IgD-negative memory B cell (primary cell): Measurements from ENCODE around the gene OR52B4. TPM values are rescaled to one million over a fixed set of nuclear protein-coding genes. Genes with fewer than 3 reads are reported as not detected.
A peak's percentile ranks its signal among the peaks of the same experiment; 100 is the strongest.
"Not testable (repeated sequence)": the region's sequence is repeated elsewhere in the genome, so short reads cannot be mapped to it uniquely, and the experiment has no call there.

Source experiments
- H3K27ac Mint-ChIP-seq, 3 donors: one replicate each; pipeline ENCODE4 v1.8.0; 2020 to 2022; ENCODE audit warnings: mild to moderate bottlenecking in 3 of 3, mixed read lengths in 3 of 3, moderate library complexity in 1 of 3
- H3K27me3 Mint-ChIP-seq: one replicate; pipeline ENCODE4 v1.8.0; 2021; ENCODE audit warnings: mixed read lengths
- H3K36me3 Mint-ChIP-seq: one replicate; pipeline ENCODE4 v1.8.0; 2020; ENCODE audit warnings: mild to moderate bottlenecking, mixed read lengths
- H3K4me1 Mint-ChIP-seq, 3 donors: one replicate each; pipeline ENCODE4 v1.8.0; 2020 to 2022; ENCODE audit warnings: mixed read lengths in 3 of 3, mild to moderate bottlenecking in 1 of 3
- H3K4me3 Mint-ChIP-seq, 4 donors: one replicate each; pipeline ENCODE4 v1.8.0; 2020 to 2022; ENCODE audit warnings: mild to moderate bottlenecking in 4 of 4, mixed read lengths in 4 of 4, moderate library complexity in 3 of 4
- H3K9me3 Mint-ChIP-seq, 3 donors: one replicate each; pipeline ENCODE4 v1.8.0; 2020 to 2021; ENCODE audit warnings: mixed read lengths in 3 of 3, mild to moderate bottlenecking in 1 of 3
- polyA plus RNA-seq: library from polyadenylated mRNA; unstranded; fragments of 300-500 nt; fragmentation: Illumina TruSeq; gene quantifications from one replicate; pipeline ENCODE4 v1.2.3, GENCODE V29; 2021

Gene OR52B4
- not detected for polyA plus RNA-seq

- no peak within 1 kb of the TSS for H3K4me3 Mint-ChIP-seq
Observed at GRCh38 chr11:4368286-4368685, at the start of gene OR52B4. OR52B4 (minus strand) TSS chr11:4368386; CDS start chr11:4368295, 91 bp downstream.

GRCh38 chr11:4416816-4417215 is 48.6 kb upstream of the OR52B4 start:
- H3K27me3 Mint-ChIP-seq, result peaks cover 4% of the 10 kb centered on the region
- no peaks in the 10 kb centered on the region for H3K36me3 Mint-ChIP-seq
- H3K4me1 Mint-ChIP-seq, result no peaks in the 10 kb centered on the region
- H3K4me3 Mint-ChIP-seq, result no peak overlapping the region
- H3K9me3 Mint-ChIP-seq, result peaks cover 0 to 2% (median 0%) of the 10 kb centered on the region in 3 donors
- H3K27ac Mint-ChIP-seq, result no peak overlapping the region

More at GRCh38 chr11:4368286-4368685, at the start of gene OR52B4:
- Mint-ChIP-seq H3K9me3 (peaks cover 0 to 2% (median 2%) of the 10 kb centered on the region in 3 donors), H3K4me1 (no peaks in the 10 kb centered on the region), H3K36me3 (peaks cover 4% of the 10 kb centered on the region), H3K27me3 (peaks cover 1% of the 10 kb centered on the region), H3K27ac (no peak within 1 kb of the TSS)

- no peaks in the 10 kb centered on the region for H3K4me1 Mint-ChIP-seq
- H3K4me3 Mint-ChIP-seq, result no peak overlapping the region
- H3K9me3 Mint-ChIP-seq, result peaks cover 0 to 2% (median 0%) of the 10 kb centered on the region in 3 donors
- H3K27me3 Mint-ChIP-seq, result peaks cover 4% of the 10 kb centered on the region
- H3K36me3 Mint-ChIP-seq, result no peaks in the 10 kb centered on the region
- H3K27ac Mint-ChIP-seq, result no peak overlapping the region
Observed at GRCh38 chr11:4416306-4416705, 48.1 kb upstream of the OR52B4 start.

- not testable (repeated sequence) for H3K36me3 Mint-ChIP-seq, H3K4me1 Mint-ChIP-seq, H3K9me3 Mint-ChIP-seq, H3K4me3 Mint-ChIP-seq, H3K27ac Mint-ChIP-seq
- H3K27me3 Mint-ChIP-seq, result peaks cover 10% of the 10 kb centered on the region
Observed at GRCh38 chr11:4406206-4406605, 38.0 kb upstream of the OR52B4 start.

GRCh38 chr11:4393858-4394223 is 25.7 kb upstream of the OR52B4 start:
- H3K9me3 Mint-ChIP-seq, result peaks cover 0 to 3% (median 1%) of the 10 kb centered on the region in 3 donors
- peak overlapping the region; percentile 85 to 96 (median 94) for H3K4me3 Mint-ChIP-seq
- H3K27ac Mint-ChIP-seq, result peak overlapping the region in 2 of 3 donors; percentile 6 to 95
- peaks cover 8% of the 10 kb centered on the region for H3K27me3 Mint-ChIP-seq
- peaks cover 5% of the 10 kb centered on the region for H3K36me3 Mint-ChIP-seq
- H3K4me1 Mint-ChIP-seq, result peaks cover 20 to 32% (median 32%) of the 10 kb centered on the region in 3 donors

GRCh38 chr11:4393209-4393857 is 25.1 kb upstream of the OR52B4 start, which contains the start of gene TRIM21:
TRIM21 (minus strand) TSS chr11:4393702; CDS start chr11:4390409, 3,293 bp downstream.
- H3K4me1 Mint-ChIP-seq, result peaks cover 20 to 32% (median 32%) of the 10 kb centered on the region in 3 donors
- H3K9me3 Mint-ChIP-seq, result peaks cover 0 to 2% (median 0%) of the 10 kb centered on the region in 3 donors
- peaks cover 5% of the 10 kb centered on the region for H3K36me3 Mint-ChIP-seq
- peak within 1 kb of the TSS; percentile 85 to 96 (median 94) for H3K4me3 Mint-ChIP-seq
- H3K27ac Mint-ChIP-seq, result peak within 1 kb of the TSS; percentile 31 to 96 (median 95)
- peaks cover 5% of the 10 kb centered on the region for H3K27me3 Mint-ChIP-seq

GRCh38 chr11:4388221-4388620 is 20.0 kb upstream of the OR52B4 start:
- peak overlapping the region in 1 of 3 donors; percentile 54 for H3K27ac Mint-ChIP-seq
- peaks cover 11 to 29% (median 20%) of the 10 kb centered on the region in 3 donors for H3K4me1 Mint-ChIP-seq
- H3K27me3 Mint-ChIP-seq, result no peaks in the 10 kb centered on the region
- no peaks in the 10 kb centered on the region for H3K9me3 Mint-ChIP-seq
- peaks cover 19% of the 10 kb centered on the region for H3K36me3 Mint-ChIP-seq
- peak overlapping the region in 1 of 4 donors; percentile 67 for H3K4me3 Mint-ChIP-seq

GRCh38 chr11:4385978-4386740 is 18.0 kb upstream of the OR52B4 start:
- Mint-ChIP-seq H3K36me3 (peaks cover 20% of the 10 kb centered on the region), H3K27ac (no peak overlapping the region), H3K4me1 (peaks cover 0 to 11% (median 7%) of the 10 kb centered on the region in 3 donors)

GRCh38 chr11:4381901-4382300 is 13.7 kb upstream of the OR52B4 start:
- no peaks in the 10 kb centered on the region for H3K9me3 Mint-ChIP-seq

More at GRCh38 chr11:4385978-4386740, 18.0 kb upstream of the OR52B4 start:
- Mint-ChIP-seq H3K4me3 (no peak overlapping the region), H3K9me3 (no peaks in the 10 kb centered on the region), H3K27me3 (no peaks in the 10 kb centered on the region)

GRCh38 chr11:4375431-4376140 is 7.4 kb upstream of the OR52B4 start:
- Mint-ChIP-seq H3K4me1 (no peaks in the 10 kb centered on the region), H3K27ac (no peak overlapping the region), H3K36me3 (peaks cover 2% of the 10 kb centered on the region), H3K9me3 (no peaks in the 10 kb centered on the region), H3K27me3 (peaks cover 3% of the 10 kb centered on the region), H3K4me3 (no peak overlapping the region)

More at GRCh38 chr11:4381901-4382300, 13.7 kb upstream of the OR52B4 start:
- H3K36me3 Mint-ChIP-seq, result peaks cover 13% of the 10 kb centered on the region
- H3K4me3 Mint-ChIP-seq, result no peak overlapping the region
- no peak overlapping the region for H3K27ac Mint-ChIP-seq
- H3K27me3 Mint-ChIP-seq, result no peaks in the 10 kb centered on the region
- H3K4me1 Mint-ChIP-seq, result peaks cover 0 to 2% (median 0%) of the 10 kb centered on the region in 3 donors

- Mint-ChIP-seq H3K9me3 (no peaks in the 10 kb centered on the region), H3K36me3 (peaks cover 4% of the 10 kb centered on the region), H3K4me1 (no peaks in the 10 kb centered on the region), H3K27ac (no peak overlapping the region), H3K4me3 (no peak overlapping the region), H3K27me3 (peaks cover 4% of the 10 kb centered on the region)
Observed at GRCh38 chr11:4370166-4370565, 2.0 kb upstream of the OR52B4 start.

GRCh38 chr11:4348142-4348541 is 20.0 kb downstream of the OR52B4 start:
- not testable (repeated sequence) for H3K4me3 Mint-ChIP-seq, H3K27ac Mint-ChIP-seq, H3K27me3 Mint-ChIP-seq, H3K4me1 Mint-ChIP-seq, H3K36me3 Mint-ChIP-seq, H3K9me3 Mint-ChIP-seq

- H3K27me3 Mint-ChIP-seq, H3K4me3 Mint-ChIP-seq, H3K4me1 Mint-ChIP-seq, H3K27ac Mint-ChIP-seq, H3K9me3 Mint-ChIP-seq, H3K36me3 Mint-ChIP-seq: not testable (repeated sequence)
Observed at GRCh38 chr11:4345366-4345765, 22.8 kb downstream of the OR52B4 start.

GRCh38 chr11:4334356-4334755 is 33.8 kb downstream of the OR52B4 start:
- not testable (repeated sequence) for H3K27ac Mint-ChIP-seq, H3K4me1 Mint-ChIP-seq, H3K4me3 Mint-ChIP-seq, H3K27me3 Mint-ChIP-seq, H3K9me3 Mint-ChIP-seq, H3K36me3 Mint-ChIP-seq
